Measurements from ENCODE around the gene NINJ2.

DNA sequence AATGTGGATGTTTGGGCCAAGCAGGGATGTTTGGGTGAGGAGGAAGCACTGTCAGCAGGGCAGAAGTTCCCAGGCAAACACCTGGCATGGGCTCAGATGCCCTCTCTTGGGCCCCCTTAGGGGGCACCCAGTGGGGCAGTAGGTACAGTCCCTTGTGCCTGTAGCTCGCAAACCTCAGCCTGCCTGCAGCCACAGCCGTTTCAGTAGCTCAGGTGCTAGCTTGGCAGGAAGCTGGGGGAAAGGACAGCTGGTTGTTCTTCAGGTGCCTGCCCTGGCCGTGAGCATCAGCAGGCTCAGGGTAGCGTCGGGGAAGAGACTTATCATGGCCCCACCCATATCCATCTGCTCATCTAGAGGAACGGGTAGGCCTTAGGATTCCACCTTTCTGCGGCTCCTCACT lies 136.0 kb downstream of the NINJ2 start:
- TF ChIP-seq, protein P1, sequence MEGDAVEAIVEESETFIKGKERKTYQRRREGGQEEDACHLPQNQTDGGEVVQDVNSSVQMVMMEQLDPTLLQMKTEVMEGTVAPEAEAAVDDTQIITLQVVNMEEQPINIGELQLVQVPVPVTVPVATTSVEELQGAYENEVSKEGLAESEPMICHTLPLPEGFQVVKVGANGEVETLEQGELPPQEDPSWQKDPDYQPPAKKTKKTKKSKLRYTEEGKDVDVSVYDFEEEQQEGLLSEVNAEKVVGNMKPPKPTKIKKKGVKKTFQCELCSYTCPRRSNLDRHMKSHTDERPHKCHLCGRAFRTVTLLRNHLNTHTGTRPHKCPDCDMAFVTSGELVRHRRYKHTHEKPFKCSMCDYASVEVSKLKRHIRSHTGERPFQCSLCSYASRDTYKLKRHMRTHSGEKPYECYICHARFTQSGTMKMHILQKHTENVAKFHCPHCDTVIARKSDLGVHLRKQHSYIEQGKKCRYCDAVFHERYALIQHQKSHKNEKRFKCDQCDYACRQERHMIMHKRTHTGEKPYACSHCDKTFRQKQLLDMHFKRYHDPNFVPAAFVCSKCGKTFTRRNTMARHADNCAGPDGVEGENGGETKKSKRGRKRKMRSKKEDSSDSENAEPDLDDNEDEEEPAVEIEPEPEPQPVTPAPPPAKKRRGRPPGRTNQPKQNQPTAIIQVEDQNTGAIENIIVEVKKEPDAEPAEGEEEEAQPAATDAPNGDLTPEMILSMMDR (IDR thresholded peaks at IDR 0.05) = no peak
- TF ChIP-seq POLR2A (IDR thresholded peaks at IDR 0.05) = no peak

Measured in right lobe of liver (tissue), 4 donors.